ENCODE measurements around the gene NRBF2. TPM values are rescaled to one million over a fixed set of nuclear protein-coding genes. Genes with fewer than 3 reads are reported as not detected.
"Not testable (repeated sequence)": the region's sequence is repeated elsewhere in the genome, so short reads cannot be mapped to it uniquely, and the experiment has no call there.

The NRBF2 gene
- total RNA-seq, 6 donors from 2014 or later: 8.8 to 23.5 (median 16.9) TPM

DNA sequence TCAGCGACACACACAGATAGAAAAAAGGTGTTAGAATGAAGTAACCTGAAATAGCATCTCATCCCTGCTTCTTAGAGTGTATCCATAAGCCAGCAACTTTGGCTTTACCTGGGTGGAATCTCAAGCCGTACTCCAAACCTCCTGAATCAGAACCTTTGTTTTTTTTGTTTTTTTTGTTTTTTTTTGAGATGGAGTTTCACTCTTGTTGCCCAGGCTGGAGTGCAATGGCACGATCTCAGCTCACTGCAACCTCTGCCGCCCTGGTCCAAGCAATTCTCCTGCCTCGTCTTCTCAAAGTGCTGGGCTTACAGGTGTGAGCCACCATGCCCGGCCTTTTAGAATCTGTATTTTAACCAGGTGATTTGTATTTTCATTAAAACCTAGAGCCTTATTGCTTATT is 9.0 kb downstream of the NRBF2 start:
- WGBS, 2 donors: 96 to 97% methylated on average over 6 of the region's 6 CpGs
- no peaks in the 10 kb centered on the region for H3K27me3 ChIP-seq
- ATAC-seq (ENCODE audit: low FRiP score in 2 of 2): no peak
- TF ChIP-seq POLR2A (IDR thresholded peaks at IDR 0.05): no peak
- TF ChIP-seq POLR2AphosphoS5 (IDR thresholded peaks at IDR 0.05): no peak
- TF ChIP-seq, protein P1, sequence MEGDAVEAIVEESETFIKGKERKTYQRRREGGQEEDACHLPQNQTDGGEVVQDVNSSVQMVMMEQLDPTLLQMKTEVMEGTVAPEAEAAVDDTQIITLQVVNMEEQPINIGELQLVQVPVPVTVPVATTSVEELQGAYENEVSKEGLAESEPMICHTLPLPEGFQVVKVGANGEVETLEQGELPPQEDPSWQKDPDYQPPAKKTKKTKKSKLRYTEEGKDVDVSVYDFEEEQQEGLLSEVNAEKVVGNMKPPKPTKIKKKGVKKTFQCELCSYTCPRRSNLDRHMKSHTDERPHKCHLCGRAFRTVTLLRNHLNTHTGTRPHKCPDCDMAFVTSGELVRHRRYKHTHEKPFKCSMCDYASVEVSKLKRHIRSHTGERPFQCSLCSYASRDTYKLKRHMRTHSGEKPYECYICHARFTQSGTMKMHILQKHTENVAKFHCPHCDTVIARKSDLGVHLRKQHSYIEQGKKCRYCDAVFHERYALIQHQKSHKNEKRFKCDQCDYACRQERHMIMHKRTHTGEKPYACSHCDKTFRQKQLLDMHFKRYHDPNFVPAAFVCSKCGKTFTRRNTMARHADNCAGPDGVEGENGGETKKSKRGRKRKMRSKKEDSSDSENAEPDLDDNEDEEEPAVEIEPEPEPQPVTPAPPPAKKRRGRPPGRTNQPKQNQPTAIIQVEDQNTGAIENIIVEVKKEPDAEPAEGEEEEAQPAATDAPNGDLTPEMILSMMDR (IDR thresholded peaks at IDR 0.05): no peak
- no peak for TF ChIP-seq EP300 (IDR thresholded peaks at IDR 0.05)
- no peak overlapping the region for H3K27ac ChIP-seq
- H3K4me3 ChIP-seq: no peak overlapping the region
- no peak for DNase-seq
- peaks cover 16 to 58% (median 25%) of the 10 kb centered on the region in 4 donors for H3K4me1 ChIP-seq
- peaks cover 0 to 4% (median 0%) of the 10 kb centered on the region in 4 donors for H3K36me3 ChIP-seq
- no peaks in the 10 kb centered on the region for H3K9me3 ChIP-seq

DNA sequence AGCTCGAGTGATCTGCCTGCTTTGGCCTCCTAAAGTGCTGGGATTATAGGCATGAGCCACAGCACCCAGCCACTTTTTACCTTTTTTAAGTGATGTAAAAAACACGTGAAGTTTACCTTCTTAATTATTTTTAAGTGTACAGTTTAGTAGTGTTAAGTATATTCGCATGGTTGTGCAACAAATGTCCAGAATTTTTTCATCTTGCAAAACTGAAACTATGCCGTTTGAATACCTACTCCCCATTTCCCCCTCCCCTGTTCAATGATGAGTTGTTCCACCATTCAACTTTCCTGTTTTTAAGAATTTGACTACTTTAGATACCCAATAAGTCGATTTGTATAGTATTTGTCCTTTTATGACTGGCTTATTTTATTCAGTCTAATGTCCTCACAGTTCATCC is 10.9 kb downstream of the NRBF2 start:
- no peaks in the 10 kb centered on the region for H3K9me3 ChIP-seq
- ATAC-seq (ENCODE audit: low FRiP score in 2 of 2) (no peak), DNase-seq (no peak)
- H3K27me3 ChIP-seq: no peaks in the 10 kb centered on the region
- peak overlapping the region in 2 of 4 donors; percentile 6 to 63 for H3K27ac ChIP-seq
- TF ChIP-seq, protein P1 (IDR thresholded peaks at IDR 0.05): no peak
- TF ChIP-seq POLR2AphosphoS5 (IDR thresholded peaks at IDR 0.05) (no peak), POLR2A (IDR thresholded peaks at IDR 0.05) (no peak), EP300 (IDR thresholded peaks at IDR 0.05) (no peak)
- no peak overlapping the region for H3K4me3 ChIP-seq
- WGBS, 2 donors: 47 to 60% methylated on average over 5 of the region's 5 CpGs
- peaks cover 0 to 5% (median 2%) of the 10 kb centered on the region in 4 donors for H3K36me3 ChIP-seq
- H3K4me1 ChIP-seq: peaks cover 12 to 40% (median 17%) of the 10 kb centered on the region in 4 donors

DNA sequence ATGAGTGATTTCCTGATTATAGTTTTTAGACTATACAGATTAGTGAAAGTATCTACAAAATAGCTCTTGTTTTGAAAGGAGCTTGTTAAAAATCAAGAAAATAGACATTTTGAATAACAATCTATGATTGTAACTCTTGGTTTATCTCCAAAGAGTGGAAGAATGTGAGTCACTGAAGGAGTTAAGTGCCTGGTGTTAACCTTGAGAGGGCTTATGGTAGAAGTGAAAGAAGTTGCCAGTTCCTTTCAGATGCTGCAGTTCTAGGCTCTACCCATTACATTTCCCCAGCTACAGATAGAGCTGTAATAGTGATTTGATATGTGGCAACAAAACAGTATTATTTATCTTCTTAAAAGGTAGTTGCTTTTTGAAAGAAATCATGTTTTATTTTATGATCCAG is 12.7 kb downstream of the NRBF2 start:
- H3K4me1 ChIP-seq: peaks cover 12 to 33% (median 17%) of the 10 kb centered on the region in 4 donors
- no peaks in the 10 kb centered on the region for H3K9me3 ChIP-seq
- no peak for TF ChIP-seq EP300 (IDR thresholded peaks at IDR 0.05)
- TF ChIP-seq POLR2A (IDR thresholded peaks at IDR 0.05): no peak
- no peak for TF ChIP-seq POLR2AphosphoS5 (IDR thresholded peaks at IDR 0.05)
- TF ChIP-seq, protein P1 (IDR thresholded peaks at IDR 0.05): no peak
- no peak overlapping the region for H3K4me3 ChIP-seq
- ATAC-seq (ENCODE audit: low FRiP score in 2 of 2) (no peak), DNase-seq (no peak)
- no peak overlapping the region for H3K27ac ChIP-seq
- H3K27me3 ChIP-seq: no peaks in the 10 kb centered on the region
- H3K36me3 ChIP-seq: peaks cover 0 to 7% (median 5%) of the 10 kb centered on the region in 4 donors

DNA sequence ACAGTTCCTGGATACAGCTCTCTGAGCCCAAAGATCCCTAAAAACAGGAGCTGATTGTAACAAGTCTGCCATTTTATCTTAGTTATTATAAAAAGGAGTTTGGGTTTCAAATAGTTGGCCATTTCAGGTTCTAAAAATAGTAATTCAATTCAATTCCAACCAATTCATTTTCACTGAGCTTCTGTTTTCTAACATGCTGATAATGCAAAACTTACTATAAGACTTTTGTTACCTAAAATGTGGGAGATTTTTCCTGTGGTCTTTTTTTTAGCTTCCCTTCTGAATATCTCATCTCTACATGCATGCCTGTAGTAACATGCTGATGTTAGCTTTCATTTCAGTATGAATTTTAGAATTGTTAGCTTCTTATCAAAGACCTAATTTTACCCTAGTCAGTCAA is 13.4 kb downstream of the NRBF2 start:
- Histone ChIP-seq H3K27ac (no peak overlapping the region), H3K9me3 (no peaks in the 10 kb centered on the region), H3K36me3 (peaks cover 0 to 9% (median 5%) of the 10 kb centered on the region in 4 donors), H3K4me3 (no peak overlapping the region), H3K4me1 (peaks cover 12 to 25% (median 17%) of the 10 kb centered on the region in 4 donors), H3K27me3 (no peaks in the 10 kb centered on the region)
- TF ChIP-seq, protein P1 (IDR thresholded peaks at IDR 0.05): no peak
- TF ChIP-seq POLR2A (IDR thresholded peaks at IDR 0.05) (no peak), EP300 (IDR thresholded peaks at IDR 0.05) (no peak), POLR2AphosphoS5 (IDR thresholded peaks at IDR 0.05) (no peak)
- ATAC-seq (ENCODE audit: low FRiP score in 2 of 2) (no peak), DNase-seq (no peak)

DNA sequence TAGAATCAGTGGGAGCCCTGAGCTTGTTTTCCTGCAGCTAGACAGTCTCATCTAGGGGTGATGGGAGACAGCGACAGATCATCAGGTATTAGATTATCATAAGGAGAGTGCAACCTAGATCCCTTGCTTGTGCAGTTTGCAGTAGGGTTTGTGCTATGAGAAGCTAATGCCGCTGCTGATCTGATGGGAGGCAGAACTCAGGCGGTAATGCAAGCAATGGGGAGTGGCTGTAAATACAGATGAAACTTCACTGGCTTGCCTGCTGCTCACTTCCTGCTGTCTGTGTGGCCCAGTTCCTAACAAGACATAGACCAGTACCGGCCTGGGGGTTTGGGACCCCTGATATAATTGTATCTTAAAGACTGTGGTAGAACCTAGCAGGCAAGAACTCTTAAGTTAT is 17.6 kb downstream of the NRBF2 start:
- H3K27ac ChIP-seq: no peak overlapping the region
- H3K4me3 ChIP-seq: no peak overlapping the region
- 87 to 97% methylated on average over 4 of the region's 4 CpGs for WGBS, 2 donors
- H3K36me3 ChIP-seq: peaks cover 5 to 45% (median 21%) of the 10 kb centered on the region in 4 donors
- no peaks in the 10 kb centered on the region for H3K27me3 ChIP-seq
- TF ChIP-seq POLR2A (IDR thresholded peaks at IDR 0.05) (no peak), EP300 (IDR thresholded peaks at IDR 0.05) (no peak), POLR2AphosphoS5 (IDR thresholded peaks at IDR 0.05) (no peak)
- TF ChIP-seq, protein P1 (IDR thresholded peaks at IDR 0.05): no peak
- H3K4me1 ChIP-seq: peaks cover 0 to 7% (median 2%) of the 10 kb centered on the region in 4 donors
- no peaks in the 10 kb centered on the region for H3K9me3 ChIP-seq
- no peak for ATAC-seq (ENCODE audit: low FRiP score in 2 of 2)
- DNase-seq: no peak

DNA sequence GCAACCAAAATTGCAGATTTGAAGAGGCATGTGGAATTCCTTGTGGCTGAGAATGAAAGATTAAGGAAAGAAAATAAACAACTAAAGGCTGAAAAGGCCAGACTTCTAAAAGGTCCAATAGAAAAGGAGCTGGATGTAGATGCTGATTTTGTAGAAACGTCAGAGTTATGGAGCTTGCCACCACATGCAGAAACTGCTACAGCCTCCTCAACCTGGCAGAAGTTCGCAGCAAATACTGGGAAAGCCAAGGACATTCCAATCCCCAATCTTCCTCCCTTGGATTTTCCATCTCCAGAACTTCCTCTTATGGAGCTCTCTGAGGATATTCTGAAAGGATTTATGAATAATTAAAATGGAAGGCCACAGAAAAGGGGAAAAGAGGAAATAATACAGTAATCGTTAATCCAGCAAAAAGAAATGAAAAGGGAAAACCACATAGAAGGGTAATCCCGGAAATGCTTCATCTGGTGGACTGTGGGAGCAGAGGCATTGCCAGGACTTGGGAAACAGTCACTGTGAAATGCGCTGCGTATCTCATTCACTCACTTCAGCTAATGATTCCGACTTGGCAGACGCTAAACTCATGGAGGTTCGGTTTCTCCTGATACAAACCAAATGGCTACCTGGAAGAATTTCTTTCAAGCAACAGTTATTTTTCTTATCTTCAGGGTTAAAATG is 20.9 kb downstream of the NRBF2 start:
- WGBS, 2 donors: 88 to 93% methylated on average over 9 of the region's 9 CpGs
- H3K27ac ChIP-seq: not testable (repeated sequence)

More for the DNA sequence above, 20.9 kb downstream of the NRBF2 start:
- peaks cover 0 to 45% (median 21%) of the 10 kb centered on the region in 4 donors for H3K36me3 ChIP-seq
- not testable (repeated sequence) for H3K9me3 ChIP-seq; DNase-seq; H3K27me3 ChIP-seq; ATAC-seq (ENCODE audit: low FRiP score in 2 of 2); H3K4me1 ChIP-seq; H3K4me3 ChIP-seq

All from upper lobe of left lung (tissue), 6 donors.